B cell (primary cell): ENCODE measurements around the gene OPN4.

Experiments used
- EZH2 ChIP-seq: IDR thresholded peaks from 2 replicates; pipeline ENCODE4 v1.6.1; 2012; ENCODE audit warnings: borderline replicate concordance, low read depth, mild to moderate bottlenecking, moderate library complexity, low read length; ENCODE audit not compliant: insufficient read depth, poor library complexity, severe bottlenecking
- TF ChIP-seq, protein P1 (sequence below): fragments of 200-600 bp; IDR thresholded peaks from one replicate; pipeline ENCODE4 v1.8.0; 2022; ENCODE audit warnings: antibody characterized with exemption, mild to moderate bottlenecking

DNA sequence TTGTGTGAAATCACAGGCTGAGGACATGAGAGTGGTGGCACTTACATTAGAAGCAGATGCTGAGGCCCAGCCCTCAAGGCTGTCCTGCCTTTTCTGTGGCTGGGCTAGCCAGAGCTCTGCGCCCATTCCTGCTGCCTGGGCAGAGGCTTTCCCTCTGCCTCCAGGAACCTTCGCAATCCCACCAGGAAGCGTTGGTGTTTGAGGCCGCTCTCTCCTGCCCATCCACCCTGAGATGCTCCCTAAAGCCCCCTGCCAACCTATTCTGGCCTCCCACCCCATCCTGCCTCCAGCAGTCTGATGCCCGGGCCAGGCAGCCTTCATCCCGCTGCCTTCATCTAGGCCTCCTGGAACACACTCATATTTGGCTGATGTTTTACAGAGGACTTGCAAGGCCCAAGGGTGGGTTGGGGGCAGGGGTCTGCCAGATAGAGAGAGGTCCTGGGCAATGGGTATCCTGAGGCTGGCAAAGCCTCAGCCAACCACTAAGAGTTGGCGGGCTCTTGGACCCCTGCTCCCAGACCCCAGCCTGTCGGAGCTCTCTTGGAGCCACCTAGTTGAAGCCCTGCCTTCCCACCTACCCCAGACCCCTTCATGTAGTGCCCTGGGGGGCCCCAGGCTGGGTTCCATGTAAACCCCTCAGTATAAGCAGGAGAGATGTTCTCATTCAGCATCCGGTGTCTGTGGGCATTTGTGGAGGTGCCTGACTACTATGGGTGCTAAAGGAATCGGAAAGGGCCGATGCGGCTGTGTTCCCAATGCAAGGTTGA is 46.7 kb downstream of the OPN4 start:
- TF ChIP-seq, protein P1, sequence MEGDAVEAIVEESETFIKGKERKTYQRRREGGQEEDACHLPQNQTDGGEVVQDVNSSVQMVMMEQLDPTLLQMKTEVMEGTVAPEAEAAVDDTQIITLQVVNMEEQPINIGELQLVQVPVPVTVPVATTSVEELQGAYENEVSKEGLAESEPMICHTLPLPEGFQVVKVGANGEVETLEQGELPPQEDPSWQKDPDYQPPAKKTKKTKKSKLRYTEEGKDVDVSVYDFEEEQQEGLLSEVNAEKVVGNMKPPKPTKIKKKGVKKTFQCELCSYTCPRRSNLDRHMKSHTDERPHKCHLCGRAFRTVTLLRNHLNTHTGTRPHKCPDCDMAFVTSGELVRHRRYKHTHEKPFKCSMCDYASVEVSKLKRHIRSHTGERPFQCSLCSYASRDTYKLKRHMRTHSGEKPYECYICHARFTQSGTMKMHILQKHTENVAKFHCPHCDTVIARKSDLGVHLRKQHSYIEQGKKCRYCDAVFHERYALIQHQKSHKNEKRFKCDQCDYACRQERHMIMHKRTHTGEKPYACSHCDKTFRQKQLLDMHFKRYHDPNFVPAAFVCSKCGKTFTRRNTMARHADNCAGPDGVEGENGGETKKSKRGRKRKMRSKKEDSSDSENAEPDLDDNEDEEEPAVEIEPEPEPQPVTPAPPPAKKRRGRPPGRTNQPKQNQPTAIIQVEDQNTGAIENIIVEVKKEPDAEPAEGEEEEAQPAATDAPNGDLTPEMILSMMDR, result no peak
- TF ChIP-seq EZH2, result no peak
